HUES6 (cell line): ENCODE data around the gene TLE6.

Experiments used
- H3K27ac ChIP-seq: 2 replicates; pipeline ENCODE4 v1.7.0; 2013; ENCODE audit warnings: low read depth, mild to moderate bottlenecking, low read length, inconsistent platforms
- H3K27me3 ChIP-seq: 2 replicates; pipeline ENCODE4 v1.6.1; 2013; ENCODE audit warnings: low read length; ENCODE audit not compliant: control insufficient read depth, insufficient read depth
- H3K36me3 ChIP-seq: 2 replicates; pipeline ENCODE4 v1.6.1; 2013; ENCODE audit warnings: low read length; ENCODE audit not compliant: control insufficient read depth, insufficient read depth
- H3K4me1 ChIP-seq: 2 replicates; pipeline ENCODE4 v1.6.1; 2013; ENCODE audit warnings: low read length; ENCODE audit not compliant: control insufficient read depth, insufficient read depth
- H3K4me3 ChIP-seq: 2 replicates; pipeline ENCODE4 v1.5.1; 2013; ENCODE audit warnings: low read depth, low read length
- H3K9ac ChIP-seq: one replicate; pipeline ENCODE4 v1.6.1; 2013; ENCODE audit warnings: mild to moderate bottlenecking, low read length
- H3K9me3 ChIP-seq: 2 replicates; pipeline ENCODE4 v1.6.1; 2013; ENCODE audit warnings: low read depth, low read length; ENCODE audit not compliant: control insufficient read depth, insufficient read depth

Gene TLE6

DNA sequence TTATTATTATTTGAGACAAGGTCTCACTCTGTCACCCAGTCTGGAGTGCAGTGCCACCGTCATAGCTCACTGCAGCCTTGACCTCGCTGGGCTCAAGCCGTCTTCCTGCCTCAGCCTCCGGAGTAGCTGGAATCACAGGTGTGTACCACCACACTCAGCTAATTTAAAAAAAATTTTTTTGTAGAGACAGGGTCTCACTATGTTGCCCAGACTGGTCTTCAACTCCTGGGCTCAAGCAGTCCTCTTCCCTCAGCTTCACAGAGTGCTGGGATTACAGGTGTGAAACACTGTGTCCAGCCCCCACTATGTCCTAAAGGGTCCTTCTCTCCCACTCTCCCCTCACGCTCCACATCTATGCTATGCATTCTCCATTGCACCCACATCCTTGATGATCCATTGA is 60.9 kb downstream of the TLE6 start:
- no peak overlapping the region for H3K9ac ChIP-seq
- H3K36me3 ChIP-seq: no peaks in the 10 kb centered on the region
- H3K4me1 ChIP-seq: peaks cover 19% of the 10 kb centered on the region
- H3K9me3 ChIP-seq: no peaks in the 10 kb centered on the region
- H3K27ac ChIP-seq: no peak overlapping the region
- no peak overlapping the region for H3K4me3 ChIP-seq
- H3K27me3 ChIP-seq: peaks cover 69% of the 10 kb centered on the region

DNA sequence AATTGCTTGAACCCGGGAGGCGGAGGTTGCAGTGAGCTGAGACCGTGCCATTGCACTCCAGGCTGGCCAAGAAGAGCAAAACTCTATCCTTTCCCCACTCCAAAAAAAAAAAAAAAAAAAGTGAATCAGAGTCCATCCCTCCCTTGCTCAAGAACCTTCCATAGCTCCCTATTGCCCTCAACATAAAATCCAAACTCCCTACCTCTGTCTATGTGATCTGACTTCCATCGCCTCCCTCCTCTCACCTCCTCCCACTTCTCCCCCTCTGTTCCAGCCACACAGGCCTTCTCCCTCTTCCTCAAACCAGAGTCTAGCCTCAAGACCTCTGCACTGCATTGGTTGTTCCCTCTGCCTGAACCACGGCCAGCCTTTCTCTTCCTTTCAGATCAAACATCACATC is 61.8 kb downstream of the TLE6 start:
- Histone ChIP-seq H3K9ac (no peak overlapping the region), H3K27me3 (peaks cover 64% of the 10 kb centered on the region), H3K4me1 (peaks cover 15% of the 10 kb centered on the region), H3K9me3 (no peaks in the 10 kb centered on the region), H3K4me3 (no peak overlapping the region), H3K36me3 (no peaks in the 10 kb centered on the region), H3K27ac (no peak overlapping the region)

DNA sequence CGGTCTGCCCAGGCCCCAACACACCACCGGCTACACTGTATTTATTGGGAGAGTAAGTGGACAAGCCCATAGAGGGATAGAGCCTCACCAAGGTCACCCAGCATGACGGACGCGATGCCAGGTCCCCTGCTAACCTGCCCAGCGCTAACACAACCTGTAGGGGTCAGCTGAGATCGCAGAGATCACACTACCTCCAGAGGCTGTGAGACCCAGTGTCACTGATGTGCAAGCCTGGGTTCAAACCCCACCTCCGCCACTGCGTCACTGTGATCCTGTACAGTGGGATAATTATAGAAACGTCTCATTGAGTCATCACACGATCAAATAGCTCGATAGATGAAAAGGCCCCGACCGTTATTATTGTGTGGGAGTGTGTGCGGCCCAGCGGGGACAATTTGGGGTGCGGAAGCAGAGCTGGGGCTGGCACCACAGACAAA is 62.3 kb downstream of the TLE6 start:
- Histone ChIP-seq H3K4me1 (peaks cover 11% of the 10 kb centered on the region), H3K9me3 (no peaks in the 10 kb centered on the region), H3K36me3 (no peaks in the 10 kb centered on the region), H3K4me3 (no peak overlapping the region), H3K9ac (no peak overlapping the region), H3K27me3 (peaks cover 64% of the 10 kb centered on the region), H3K27ac (no peak overlapping the region)

DNA sequence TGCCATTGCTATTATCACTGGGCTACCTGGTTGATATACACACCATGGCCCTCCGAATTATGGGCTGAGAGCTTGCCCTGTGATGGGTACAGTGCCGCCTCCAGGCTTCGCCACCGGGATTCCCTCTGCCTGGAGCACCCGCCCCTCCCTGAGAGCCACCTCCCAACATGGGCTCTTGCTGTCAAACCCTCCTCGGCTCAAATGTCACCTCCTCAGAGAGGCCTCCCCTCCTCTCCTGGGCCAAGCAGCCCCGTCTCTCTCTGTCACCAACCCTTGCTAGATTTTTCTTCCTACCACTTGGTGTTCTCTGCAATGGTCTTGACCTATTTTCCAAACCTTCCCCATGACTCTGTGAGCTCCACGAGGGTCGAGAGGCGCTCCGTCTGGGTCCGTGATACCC is 64.0 kb downstream of the TLE6 start:
- Histone ChIP-seq H3K27ac (no peak overlapping the region), H3K36me3 (no peaks in the 10 kb centered on the region), H3K4me1 (peaks cover 12% of the 10 kb centered on the region), H3K9me3 (no peaks in the 10 kb centered on the region), H3K4me3 (peak overlapping the region; percentile 46; the same call in 1 of the 2 replicates), H3K27me3 (peaks cover 73% of the 10 kb centered on the region), H3K9ac (no peak overlapping the region)

DNA sequence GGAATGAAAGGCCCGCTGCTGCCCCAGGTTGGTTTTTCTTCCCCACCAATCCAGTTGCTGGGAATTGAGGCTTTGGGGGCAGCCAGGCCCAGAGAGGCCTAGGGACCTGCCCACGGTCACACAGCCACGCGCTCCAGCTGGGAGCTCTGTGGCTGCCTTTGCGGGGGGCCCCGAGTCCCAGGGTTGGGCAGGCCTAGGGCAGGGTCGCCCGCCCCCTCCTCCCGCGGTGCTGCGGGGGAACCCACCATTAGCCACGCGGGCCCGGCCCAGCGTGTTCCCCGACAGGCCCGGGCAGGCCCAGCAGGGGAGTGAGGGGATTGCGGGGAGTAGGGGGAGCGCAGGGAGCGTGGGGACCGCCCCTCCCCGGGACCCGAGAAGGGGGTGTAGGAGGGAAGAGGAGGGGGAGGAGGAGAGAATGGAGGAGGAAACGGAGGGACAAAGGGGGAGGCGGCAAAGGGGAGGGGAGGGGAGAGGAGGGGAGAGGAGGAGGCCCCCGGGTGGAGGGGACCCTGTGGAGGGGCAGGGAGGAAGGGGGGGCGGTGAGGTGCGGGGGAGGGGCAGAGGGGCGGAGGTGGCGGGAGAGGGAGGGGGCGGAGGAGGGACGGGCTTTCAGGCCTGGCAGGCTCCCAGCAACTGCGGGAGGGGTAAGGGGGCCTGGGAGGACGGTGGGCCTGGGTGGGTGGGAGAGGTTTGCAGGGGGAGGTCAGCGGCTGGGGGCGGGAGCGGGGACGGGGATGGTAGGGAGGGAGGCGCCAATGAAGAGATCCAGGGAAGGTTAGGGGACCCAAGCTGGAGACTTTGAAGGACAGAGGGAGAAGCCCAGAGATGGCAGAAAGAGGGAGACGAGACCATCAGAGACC is 64.6 kb downstream of the TLE6 start:
- Histone ChIP-seq H3K27ac (no peak overlapping the region), H3K4me1 (peaks cover 10% of the 10 kb centered on the region), H3K4me3 (peak overlapping the region; percentile 46), H3K27me3 (peaks cover 76% of the 10 kb centered on the region), H3K9me3 (no peaks in the 10 kb centered on the region), H3K36me3 (no peaks in the 10 kb centered on the region), H3K9ac (no peak overlapping the region)

DNA sequence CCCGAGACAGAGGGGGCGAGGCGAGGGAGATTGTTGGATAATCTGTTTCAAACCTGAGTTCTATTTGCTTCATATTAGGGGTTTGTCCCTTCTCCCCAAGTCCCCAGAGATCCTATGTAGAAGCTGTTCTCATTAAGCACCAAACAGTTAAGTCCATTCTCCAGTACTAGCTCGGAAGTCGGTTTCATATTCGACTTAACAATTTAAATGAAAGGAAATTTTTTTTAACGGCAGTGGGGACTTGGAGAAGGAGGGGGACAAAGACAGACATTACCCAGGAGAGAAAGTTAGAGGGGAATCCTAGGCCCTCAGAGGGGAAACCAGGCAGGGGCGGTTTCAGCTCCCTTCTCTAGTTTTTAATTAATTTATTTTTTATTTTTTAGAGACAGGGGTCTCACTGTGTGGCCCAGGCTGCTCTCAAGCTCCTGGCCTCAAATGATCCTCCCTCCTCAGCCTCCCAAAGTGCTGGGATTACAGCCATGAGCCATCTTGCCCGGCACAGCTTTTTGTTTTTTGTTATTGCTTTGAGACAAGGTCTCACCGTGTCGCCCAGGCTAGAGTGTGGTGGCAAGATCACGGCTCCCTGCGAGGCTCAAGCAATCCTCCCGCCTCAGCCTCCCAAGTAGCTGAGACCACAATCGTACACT is 65.4 kb downstream of the TLE6 start:
- Histone ChIP-seq H3K9ac (no peak overlapping the region), H3K27me3 (peaks cover 72% of the 10 kb centered on the region), H3K4me3 (peak overlapping the region; percentile 45; the same call in 1 of the 2 replicates), H3K4me1 (peaks cover 13% of the 10 kb centered on the region), H3K36me3 (no peaks in the 10 kb centered on the region), H3K9me3 (no peaks in the 10 kb centered on the region), H3K27ac (no peak overlapping the region)
